K562 (cell line): ENCODE measurements around the gene NR1H2. TPM values are rescaled to one million over a fixed set of nuclear protein-coding genes. Genes with fewer than 3 reads are reported as not detected.

Source experiments
- POLR2G ChIP-seq: fragments of 200-400 bp; formaldehyde crosslinking; IDR thresholded peaks from 2 replicates; pipeline ENCODE4 v1.6.1; 2017; ENCODE audit warnings: low read depth, mild to moderate bottlenecking, antibody characterized with exemption, low read length, moderate library complexity
- SAFB2 ChIP-seq: fragments of 200-400 bp; formaldehyde crosslinking; IDR thresholded peaks from 2 replicates; pipeline ENCODE4 v1.6.1; 2018; ENCODE audit warnings: borderline replicate concordance, low read length, low read depth, moderate library complexity; ENCODE audit not compliant: severe bottlenecking
- SIX5 ChIP-seq, 2 experiments: IDR thresholded peaks; 2 replicates each; pipeline ENCODE4 v1.6.1; 2011; ENCODE audit warnings: low read length in 2 of 2, borderline replicate concordance in 1 of 2, low read depth in 1 of 2, mild to moderate bottlenecking in 1 of 2, moderate library complexity in 1 of 2; ENCODE audit not compliant: insufficient read depth in 1 of 2
- ZNF668 ChIP-seq: fragments of 250-450 bp; sonication (Bioruptor Pico); IDR thresholded peaks from 2 replicates; pipeline ENCODE4 v1.8.0; 2022; ENCODE audit warnings: mild to moderate bottlenecking, inconsistent platforms
- polyA plus RNA-seq, 8 experiments: library from polyadenylated mRNA; depleted of rRNA in 4 of 8; stranded (reverse) in 5 of 8; unstranded in 3 of 8; fragments of >200 nt; fragmentation: Nextera tagmentation in 2 of 8; fragmentation: Illumina TruSeq in 1 of 8; extraction: Ambion mirVana in 2 of 8; extraction: Trizol in 1 of 8; gene quantifications; 2 replicates each; pipeline versions ENCODE4 v1.2.1 to v1.2.3, GENCODE V29; 2011 to 2014; ENCODE audit warnings: inconsistent platforms in 1 of 8, missing spikeins in 1 of 8
- total RNA-seq, 7 experiments: library from RNA; depleted of rRNA in 6 of 7; stranded (reverse); fragments of >200 nt in 6 of 7; fragmentation: Illumina TruSeq in 2 of 7; extraction: Trizol in 2 of 7; gene quantifications; 2 replicates each; pipeline versions ENCODE4 v1.2.1 to v1.2.3, GENCODE V29; 2011 to 2021; ENCODE audit warnings: low replicate concordance in 1 of 7
- TF ChIP-seq, protein P1 (sequence below): fragments of 250-450 bp; sonication (Bioruptor Pico); IDR thresholded peaks from 2 replicates; pipeline ENCODE4 v1.4.0; 2020; ENCODE audit warnings: mild to moderate bottlenecking, moderate library complexity
- TF ChIP-seq, protein P2 (sequence below): fragments of 450-650 bp; IDR thresholded peaks from 2 replicates; pipeline ENCODE4 v1.6.1; 2016; ENCODE audit warnings: mild to moderate bottlenecking, moderate library complexity
- TF ChIP-seq, protein P3 (sequence below): sonication (generic); formaldehyde crosslinking; IDR thresholded peaks from 2 replicates; pipeline ENCODE4 v1.8.1; 2023; ENCODE audit warnings: mild to moderate bottlenecking, missing genetic modification reagents
- TF ChIP-seq, protein P4 (sequence below): fragments of 450-650 bp; formaldehyde crosslinking; IDR thresholded peaks from 2 replicates; pipeline ENCODE4 v1.4.0; 2020; ENCODE audit warnings: mild to moderate bottlenecking, moderate library complexity
- TF ChIP-seq, protein P5 (sequence below), 2 experiments: fragments of 450-650 bp; IDR thresholded peaks; 2 replicates each; pipeline ENCODE4 v1.6.1; 2016

The NR1H2 gene
- total and polyA plus RNA-seq, 9 of the 15 experiments (the other 6 are each of a cell fraction or from before 2014, with no cell fraction given), result 0.11 to 73.8 (median 24.0) TPM

DNA sequence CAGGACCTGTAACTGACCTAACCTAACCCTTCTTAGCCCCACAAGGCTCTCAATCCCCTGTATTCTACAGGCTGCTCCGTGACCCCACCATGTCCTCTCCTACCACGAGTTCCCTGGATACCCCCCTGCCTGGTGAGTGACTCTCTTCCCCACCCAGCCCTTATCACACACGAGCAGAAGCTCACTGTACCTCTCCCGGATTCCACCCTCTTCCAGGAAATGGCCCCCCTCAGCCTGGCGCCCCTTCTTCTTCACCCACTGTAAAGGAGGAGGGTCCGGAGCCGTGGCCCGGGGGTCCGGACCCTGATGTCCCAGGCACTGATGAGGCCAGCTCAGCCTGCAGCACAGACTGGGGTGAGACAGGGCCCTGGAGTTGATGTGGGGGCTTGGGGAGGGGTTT, 1.3 kb downstream of the NR1H2 start (continued):
- TF ChIP-seq, protein P1, sequence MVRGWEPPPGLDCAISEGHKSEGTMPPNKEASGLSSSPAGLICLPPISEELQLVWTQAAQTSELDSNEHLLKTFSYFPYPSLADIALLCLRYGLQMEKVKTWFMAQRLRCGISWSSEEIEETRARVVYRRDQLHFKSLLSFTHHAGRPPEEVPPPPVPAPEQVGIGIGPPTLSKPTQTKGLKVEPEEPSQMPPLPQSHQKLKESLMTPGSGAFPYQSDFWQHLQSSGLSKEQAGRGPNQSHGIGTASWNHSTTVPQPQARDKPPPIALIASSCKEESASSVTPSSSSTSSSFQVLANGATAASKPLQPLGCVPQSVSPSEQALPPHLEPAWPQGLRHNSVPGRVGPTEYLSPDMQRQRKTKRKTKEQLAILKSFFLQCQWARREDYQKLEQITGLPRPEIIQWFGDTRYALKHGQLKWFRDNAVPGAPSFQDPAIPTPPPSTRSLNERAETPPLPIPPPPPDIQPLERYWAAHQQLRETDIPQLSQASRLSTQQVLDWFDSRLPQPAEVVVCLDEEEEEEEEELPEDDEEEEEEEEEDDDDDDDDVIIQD (CRISPR knock-in tag), result no peak
- TF ChIP-seq, protein P2, sequence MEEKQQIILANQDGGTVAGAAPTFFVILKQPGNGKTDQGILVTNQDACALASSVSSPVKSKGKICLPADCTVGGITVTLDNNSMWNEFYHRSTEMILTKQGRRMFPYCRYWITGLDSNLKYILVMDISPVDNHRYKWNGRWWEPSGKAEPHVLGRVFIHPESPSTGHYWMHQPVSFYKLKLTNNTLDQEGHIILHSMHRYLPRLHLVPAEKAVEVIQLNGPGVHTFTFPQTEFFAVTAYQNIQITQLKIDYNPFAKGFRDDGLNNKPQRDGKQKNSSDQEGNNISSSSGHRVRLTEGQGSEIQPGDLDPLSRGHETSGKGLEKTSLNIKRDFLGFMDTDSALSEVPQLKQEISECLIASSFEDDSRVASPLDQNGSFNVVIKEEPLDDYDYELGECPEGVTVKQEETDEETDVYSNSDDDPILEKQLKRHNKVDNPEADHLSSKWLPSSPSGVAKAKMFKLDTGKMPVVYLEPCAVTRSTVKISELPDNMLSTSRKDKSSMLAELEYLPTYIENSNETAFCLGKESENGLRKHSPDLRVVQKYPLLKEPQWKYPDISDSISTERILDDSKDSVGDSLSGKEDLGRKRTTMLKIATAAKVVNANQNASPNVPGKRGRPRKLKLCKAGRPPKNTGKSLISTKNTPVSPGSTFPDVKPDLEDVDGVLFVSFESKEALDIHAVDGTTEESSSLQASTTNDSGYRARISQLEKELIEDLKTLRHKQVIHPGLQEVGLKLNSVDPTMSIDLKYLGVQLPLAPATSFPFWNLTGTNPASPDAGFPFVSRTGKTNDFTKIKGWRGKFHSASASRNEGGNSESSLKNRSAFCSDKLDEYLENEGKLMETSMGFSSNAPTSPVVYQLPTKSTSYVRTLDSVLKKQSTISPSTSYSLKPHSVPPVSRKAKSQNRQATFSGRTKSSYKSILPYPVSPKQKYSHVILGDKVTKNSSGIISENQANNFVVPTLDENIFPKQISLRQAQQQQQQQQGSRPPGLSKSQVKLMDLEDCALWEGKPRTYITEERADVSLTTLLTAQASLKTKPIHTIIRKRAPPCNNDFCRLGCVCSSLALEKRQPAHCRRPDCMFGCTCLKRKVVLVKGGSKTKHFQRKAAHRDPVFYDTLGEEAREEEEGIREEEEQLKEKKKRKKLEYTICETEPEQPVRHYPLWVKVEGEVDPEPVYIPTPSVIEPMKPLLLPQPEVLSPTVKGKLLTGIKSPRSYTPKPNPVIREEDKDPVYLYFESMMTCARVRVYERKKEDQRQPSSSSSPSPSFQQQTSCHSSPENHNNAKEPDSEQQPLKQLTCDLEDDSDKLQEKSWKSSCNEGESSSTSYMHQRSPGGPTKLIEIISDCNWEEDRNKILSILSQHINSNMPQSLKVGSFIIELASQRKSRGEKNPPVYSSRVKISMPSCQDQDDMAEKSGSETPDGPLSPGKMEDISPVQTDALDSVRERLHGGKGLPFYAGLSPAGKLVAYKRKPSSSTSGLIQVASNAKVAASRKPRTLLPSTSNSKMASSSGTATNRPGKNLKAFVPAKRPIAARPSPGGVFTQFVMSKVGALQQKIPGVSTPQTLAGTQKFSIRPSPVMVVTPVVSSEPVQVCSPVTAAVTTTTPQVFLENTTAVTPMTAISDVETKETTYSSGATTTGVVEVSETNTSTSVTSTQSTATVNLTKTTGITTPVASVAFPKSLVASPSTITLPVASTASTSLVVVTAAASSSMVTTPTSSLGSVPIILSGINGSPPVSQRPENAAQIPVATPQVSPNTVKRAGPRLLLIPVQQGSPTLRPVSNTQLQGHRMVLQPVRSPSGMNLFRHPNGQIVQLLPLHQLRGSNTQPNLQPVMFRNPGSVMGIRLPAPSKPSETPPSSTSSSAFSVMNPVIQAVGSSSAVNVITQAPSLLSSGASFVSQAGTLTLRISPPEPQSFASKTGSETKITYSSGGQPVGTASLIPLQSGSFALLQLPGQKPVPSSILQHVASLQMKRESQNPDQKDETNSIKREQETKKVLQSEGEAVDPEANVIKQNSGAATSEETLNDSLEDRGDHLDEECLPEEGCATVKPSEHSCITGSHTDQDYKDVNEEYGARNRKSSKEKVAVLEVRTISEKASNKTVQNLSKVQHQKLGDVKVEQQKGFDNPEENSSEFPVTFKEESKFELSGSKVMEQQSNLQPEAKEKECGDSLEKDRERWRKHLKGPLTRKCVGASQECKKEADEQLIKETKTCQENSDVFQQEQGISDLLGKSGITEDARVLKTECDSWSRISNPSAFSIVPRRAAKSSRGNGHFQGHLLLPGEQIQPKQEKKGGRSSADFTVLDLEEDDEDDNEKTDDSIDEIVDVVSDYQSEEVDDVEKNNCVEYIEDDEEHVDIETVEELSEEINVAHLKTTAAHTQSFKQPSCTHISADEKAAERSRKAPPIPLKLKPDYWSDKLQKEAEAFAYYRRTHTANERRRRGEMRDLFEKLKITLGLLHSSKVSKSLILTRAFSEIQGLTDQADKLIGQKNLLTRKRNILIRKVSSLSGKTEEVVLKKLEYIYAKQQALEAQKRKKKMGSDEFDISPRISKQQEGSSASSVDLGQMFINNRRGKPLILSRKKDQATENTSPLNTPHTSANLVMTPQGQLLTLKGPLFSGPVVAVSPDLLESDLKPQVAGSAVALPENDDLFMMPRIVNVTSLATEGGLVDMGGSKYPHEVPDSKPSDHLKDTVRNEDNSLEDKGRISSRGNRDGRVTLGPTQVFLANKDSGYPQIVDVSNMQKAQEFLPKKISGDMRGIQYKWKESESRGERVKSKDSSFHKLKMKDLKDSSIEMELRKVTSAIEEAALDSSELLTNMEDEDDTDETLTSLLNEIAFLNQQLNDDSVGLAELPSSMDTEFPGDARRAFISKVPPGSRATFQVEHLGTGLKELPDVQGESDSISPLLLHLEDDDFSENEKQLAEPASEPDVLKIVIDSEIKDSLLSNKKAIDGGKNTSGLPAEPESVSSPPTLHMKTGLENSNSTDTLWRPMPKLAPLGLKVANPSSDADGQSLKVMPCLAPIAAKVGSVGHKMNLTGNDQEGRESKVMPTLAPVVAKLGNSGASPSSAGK, result no peak
- TF ChIP-seq, protein P3, sequence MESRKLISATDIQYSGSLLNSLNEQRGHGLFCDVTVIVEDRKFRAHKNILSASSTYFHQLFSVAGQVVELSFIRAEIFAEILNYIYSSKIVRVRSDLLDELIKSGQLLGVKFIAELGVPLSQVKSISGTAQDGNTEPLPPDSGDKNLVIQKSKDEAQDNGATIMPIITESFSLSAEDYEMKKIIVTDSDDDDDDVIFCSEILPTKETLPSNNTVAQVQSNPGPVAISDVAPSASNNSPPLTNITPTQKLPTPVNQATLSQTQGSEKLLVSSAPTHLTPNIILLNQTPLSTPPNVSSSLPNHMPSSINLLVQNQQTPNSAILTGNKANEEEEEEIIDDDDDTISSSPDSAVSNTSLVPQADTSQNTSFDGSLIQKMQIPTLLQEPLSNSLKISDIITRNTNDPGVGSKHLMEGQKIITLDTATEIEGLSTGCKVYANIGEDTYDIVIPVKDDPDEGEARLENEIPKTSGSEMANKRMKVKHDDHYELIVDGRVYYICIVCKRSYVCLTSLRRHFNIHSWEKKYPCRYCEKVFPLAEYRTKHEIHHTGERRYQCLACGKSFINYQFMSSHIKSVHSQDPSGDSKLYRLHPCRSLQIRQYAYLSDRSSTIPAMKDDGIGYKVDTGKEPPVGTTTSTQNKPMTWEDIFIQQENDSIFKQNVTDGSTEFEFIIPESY, result no peak
- TF ChIP-seq, protein P4, sequence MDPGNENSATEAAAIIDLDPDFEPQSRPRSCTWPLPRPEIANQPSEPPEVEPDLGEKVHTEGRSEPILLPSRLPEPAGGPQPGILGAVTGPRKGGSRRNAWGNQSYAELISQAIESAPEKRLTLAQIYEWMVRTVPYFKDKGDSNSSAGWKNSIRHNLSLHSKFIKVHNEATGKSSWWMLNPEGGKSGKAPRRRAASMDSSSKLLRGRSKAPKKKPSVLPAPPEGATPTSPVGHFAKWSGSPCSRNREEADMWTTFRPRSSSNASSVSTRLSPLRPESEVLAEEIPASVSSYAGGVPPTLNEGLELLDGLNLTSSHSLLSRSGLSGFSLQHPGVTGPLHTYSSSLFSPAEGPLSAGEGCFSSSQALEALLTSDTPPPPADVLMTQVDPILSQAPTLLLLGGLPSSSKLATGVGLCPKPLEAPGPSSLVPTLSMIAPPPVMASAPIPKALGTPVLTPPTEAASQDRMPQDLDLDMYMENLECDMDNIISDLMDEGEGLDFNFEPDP (CRISPR knock-in tag), result no peak
- TF ChIP-seq POLR2G, result no peak; the same call in 1 of the 2 replicates
- no peak for TF ChIP-seq SAFB2
- TF ChIP-seq SIX5 (IDR thresholded peaks at IDR 0.05; ENCODE audit: borderline replicate concordance in 1 of 2, insufficient read depth in 1 of 2, low read depth in 1 of 2, low read length in 2 of 2), result no peak
- TF ChIP-seq, protein P5, sequence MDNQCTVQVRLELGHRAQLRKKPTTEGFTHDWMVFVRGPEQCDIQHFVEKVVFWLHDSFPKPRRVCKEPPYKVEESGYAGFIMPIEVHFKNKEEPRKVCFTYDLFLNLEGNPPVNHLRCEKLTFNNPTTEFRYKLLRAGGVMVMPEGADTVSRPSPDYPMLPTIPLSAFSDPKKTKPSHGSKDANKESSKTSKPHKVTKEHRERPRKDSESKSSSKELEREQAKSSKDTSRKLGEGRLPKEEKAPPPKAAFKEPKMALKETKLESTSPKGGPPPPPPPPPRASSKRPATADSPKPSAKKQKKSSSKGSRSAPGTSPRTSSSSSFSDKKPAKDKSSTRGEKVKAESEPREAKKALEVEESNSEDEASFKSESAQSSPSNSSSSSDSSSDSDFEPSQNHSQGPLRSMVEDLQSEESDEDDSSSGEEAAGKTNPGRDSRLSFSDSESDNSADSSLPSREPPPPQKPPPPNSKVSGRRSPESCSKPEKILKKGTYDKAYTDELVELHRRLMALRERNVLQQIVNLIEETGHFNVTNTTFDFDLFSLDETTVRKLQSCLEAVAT (IDR thresholded peaks at IDR 0.05), result no peak
- TF ChIP-seq ZNF668 (CRISPR knock-in tag), result no peak
